SU-DHL-6 (cell line): ENCODE results near the gene KDELR3.

ENCODE experiments used
- EZH2phosphoT487 ChIP-seq: fragments of 200-600 bp; sonication (generic), shearing (Covaris generic); conservative IDR thresholded peaks from 2 replicates; pipeline ENCODE4 v1.6.1; 2018; ENCODE audit warnings: mild to moderate bottlenecking, antibody characterized with exemption, low read length, moderate library complexity, mixed read lengths
- TF ChIP-seq, protein P1 (sequence below): fragments of 200-600 bp; sonication (generic); IDR thresholded peaks from one replicate; pipeline ENCODE4 v1.5.1; 2017; ENCODE audit warnings: antibody characterized with exemption, mild to moderate bottlenecking, low read length, moderate library complexity; ENCODE audit not compliant: insufficient read depth, poor library complexity, severe bottlenecking

DNA sequence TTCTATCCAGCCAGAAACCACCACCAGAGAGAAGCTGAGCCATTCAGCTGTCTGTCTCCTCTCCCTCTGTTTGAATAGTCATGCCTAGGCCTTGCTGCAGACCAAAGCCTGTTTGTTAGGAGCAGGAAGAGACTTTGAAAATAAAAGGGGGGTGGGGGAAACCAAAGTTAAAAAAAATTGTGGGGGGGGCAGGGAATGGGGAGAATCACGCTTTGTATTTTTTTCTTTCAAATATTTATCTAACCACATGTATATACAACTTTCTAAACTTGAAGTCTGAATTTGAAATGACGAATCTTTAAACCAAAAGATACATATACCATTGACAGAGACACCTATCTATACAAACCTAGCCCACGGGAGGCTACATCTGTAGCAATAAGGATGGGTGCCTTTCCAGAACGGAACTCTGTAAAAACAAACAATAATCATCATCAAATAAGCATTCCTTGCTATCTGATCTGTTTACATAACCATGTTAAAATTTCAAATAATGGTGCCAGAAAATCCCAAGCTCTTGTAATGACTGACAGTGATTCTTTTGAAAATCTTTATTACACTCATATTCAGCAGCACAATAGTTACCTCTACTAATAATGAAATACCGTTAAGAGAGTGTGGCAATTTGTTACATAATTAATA lies 23.9 kb downstream of the KDELR3 start:
- TF ChIP-seq, protein P1, sequence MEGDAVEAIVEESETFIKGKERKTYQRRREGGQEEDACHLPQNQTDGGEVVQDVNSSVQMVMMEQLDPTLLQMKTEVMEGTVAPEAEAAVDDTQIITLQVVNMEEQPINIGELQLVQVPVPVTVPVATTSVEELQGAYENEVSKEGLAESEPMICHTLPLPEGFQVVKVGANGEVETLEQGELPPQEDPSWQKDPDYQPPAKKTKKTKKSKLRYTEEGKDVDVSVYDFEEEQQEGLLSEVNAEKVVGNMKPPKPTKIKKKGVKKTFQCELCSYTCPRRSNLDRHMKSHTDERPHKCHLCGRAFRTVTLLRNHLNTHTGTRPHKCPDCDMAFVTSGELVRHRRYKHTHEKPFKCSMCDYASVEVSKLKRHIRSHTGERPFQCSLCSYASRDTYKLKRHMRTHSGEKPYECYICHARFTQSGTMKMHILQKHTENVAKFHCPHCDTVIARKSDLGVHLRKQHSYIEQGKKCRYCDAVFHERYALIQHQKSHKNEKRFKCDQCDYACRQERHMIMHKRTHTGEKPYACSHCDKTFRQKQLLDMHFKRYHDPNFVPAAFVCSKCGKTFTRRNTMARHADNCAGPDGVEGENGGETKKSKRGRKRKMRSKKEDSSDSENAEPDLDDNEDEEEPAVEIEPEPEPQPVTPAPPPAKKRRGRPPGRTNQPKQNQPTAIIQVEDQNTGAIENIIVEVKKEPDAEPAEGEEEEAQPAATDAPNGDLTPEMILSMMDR: no peak
- TF ChIP-seq EZH2phosphoT487: no peak
